Neutrophil (primary cell): ENCODE data around the gene SLC6A12.
"Not testable (repeated sequence)": the region's sequence is repeated elsewhere in the genome, so short reads cannot be mapped to it uniquely, and the experiment has no call there.

ENCODE experiments used
- H3K27ac ChIP-seq: fragments of 200-600 bp; sonication (generic); 2 replicates; pipeline ENCODE4 v1.5.1; 2016; ENCODE audit warnings: mild to moderate bottlenecking, moderate library complexity
- H3K27me3 ChIP-seq: fragments of 200-600 bp; sonication (generic); 2 replicates; pipeline ENCODE4 v1.6.0; 2016; ENCODE audit warnings: mild to moderate bottlenecking
- H3K36me3 ChIP-seq: fragments of 200-600 bp; sonication (generic); 2 replicates; pipeline ENCODE4 v1.5.1; 2017
- H3K4me1 ChIP-seq, 2 experiments: fragments of 200-600 bp in 1 of 2; sonication (generic) in 1 of 2; 1 replicate in 1 of 2; 2 replicates in 1 of 2; pipeline versions ENCODE4 v1.5.1 to v1.6.1; 2013 to 2016; ENCODE audit warnings: low read depth in 1 of 2, low read length in 1 of 2, mild to moderate bottlenecking in 1 of 2, moderate library complexity in 1 of 2; ENCODE audit not compliant: control insufficient read depth in 1 of 2, insufficient read depth in 1 of 2
- H3K4me3 ChIP-seq, 2 experiments: fragments of 200-600 bp in 1 of 2; sonication (generic) in 1 of 2; 1 replicate in 1 of 2; 2 replicates in 1 of 2; pipeline ENCODE4 v1.5.1; 2013 to 2016; ENCODE audit warnings: low read depth in 1 of 2, low read length in 1 of 2, mild to moderate bottlenecking in 1 of 2, moderate library complexity in 1 of 2
- H3K9me3 ChIP-seq: fragments of 200-600 bp; sonication (generic); 2 replicates; pipeline ENCODE4 v1.5.1; 2016
- TF ChIP-seq, protein P1 (sequence below): fragments of 200-600 bp; sonication (generic); IDR thresholded peaks from 2 replicates; pipeline ENCODE4 v1.5.1; 2016; ENCODE audit warnings: antibody characterized with exemption

The SLC6A12 gene

DNA sequence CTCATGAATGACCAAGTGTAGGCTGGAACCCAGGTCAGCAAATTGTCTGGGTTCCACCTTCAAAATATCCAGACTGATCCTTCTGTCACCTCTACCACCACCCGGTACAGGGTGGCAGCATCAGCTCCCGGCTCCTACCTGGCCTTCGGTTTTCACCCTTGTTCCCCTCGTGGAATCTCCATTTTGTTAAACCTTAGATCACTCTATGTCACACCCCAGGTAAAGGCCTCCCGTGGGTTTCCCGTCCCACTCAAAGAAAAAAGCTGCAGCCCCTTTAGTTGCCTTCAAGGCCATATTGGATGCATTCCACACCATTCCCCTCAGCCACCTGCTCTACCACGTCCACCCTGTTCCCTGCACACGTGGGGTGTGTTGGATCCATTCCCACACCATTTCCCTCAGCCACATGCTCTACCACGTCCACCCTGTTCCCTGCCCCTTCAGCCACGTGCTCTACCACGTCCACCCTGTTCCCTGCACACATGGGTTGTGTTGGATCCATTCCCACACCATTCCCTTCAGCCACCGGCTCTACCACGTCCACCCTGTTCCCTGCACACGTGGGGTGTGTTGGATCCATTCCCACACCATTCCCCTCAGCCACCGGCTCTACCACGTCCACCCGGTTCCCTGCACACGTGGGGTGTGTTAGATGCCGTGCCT is 24.9 kb upstream of the SLC6A12 start:
- H3K27me3 ChIP-seq = peaks cover 7% of the 10 kb centered on the region
- H3K4me1 ChIP-seq = no peaks in the 10 kb centered on the region
- no peak overlapping the region for H3K27ac ChIP-seq
- H3K9me3 ChIP-seq = no peaks in the 10 kb centered on the region
- no peak overlapping the region for H3K4me3 ChIP-seq
- TF ChIP-seq, protein P1, sequence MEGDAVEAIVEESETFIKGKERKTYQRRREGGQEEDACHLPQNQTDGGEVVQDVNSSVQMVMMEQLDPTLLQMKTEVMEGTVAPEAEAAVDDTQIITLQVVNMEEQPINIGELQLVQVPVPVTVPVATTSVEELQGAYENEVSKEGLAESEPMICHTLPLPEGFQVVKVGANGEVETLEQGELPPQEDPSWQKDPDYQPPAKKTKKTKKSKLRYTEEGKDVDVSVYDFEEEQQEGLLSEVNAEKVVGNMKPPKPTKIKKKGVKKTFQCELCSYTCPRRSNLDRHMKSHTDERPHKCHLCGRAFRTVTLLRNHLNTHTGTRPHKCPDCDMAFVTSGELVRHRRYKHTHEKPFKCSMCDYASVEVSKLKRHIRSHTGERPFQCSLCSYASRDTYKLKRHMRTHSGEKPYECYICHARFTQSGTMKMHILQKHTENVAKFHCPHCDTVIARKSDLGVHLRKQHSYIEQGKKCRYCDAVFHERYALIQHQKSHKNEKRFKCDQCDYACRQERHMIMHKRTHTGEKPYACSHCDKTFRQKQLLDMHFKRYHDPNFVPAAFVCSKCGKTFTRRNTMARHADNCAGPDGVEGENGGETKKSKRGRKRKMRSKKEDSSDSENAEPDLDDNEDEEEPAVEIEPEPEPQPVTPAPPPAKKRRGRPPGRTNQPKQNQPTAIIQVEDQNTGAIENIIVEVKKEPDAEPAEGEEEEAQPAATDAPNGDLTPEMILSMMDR = no peak
- no peaks in the 10 kb centered on the region for H3K36me3 ChIP-seq

DNA sequence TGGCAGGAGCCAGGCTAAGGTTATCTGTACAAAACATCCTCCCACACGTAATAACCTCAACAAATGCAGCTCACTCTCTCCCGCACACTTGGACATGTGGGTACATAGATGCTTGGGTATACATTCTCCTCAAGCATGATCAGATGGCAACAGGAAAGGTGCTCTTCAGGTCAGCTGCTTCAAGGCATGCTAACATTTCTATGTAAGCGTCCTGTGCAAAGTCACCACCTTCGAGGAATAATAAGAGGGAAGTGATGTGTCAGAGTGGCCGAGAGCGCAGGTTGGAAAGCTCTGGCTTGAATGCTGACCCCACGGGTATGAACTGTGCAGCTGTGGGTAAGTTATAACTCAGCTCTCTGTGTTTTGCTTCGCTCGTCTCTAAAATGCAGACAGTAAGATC is 24.2 kb upstream of the SLC6A12 start:
- TF ChIP-seq, protein P1 = no peak
- Histone ChIP-seq H3K4me3 (no peak overlapping the region), H3K27ac (no peak overlapping the region), H3K27me3 (no peaks in the 10 kb centered on the region), H3K4me1 (no peaks in the 10 kb centered on the region), H3K36me3 (no peaks in the 10 kb centered on the region), H3K9me3 (no peaks in the 10 kb centered on the region)

DNA sequence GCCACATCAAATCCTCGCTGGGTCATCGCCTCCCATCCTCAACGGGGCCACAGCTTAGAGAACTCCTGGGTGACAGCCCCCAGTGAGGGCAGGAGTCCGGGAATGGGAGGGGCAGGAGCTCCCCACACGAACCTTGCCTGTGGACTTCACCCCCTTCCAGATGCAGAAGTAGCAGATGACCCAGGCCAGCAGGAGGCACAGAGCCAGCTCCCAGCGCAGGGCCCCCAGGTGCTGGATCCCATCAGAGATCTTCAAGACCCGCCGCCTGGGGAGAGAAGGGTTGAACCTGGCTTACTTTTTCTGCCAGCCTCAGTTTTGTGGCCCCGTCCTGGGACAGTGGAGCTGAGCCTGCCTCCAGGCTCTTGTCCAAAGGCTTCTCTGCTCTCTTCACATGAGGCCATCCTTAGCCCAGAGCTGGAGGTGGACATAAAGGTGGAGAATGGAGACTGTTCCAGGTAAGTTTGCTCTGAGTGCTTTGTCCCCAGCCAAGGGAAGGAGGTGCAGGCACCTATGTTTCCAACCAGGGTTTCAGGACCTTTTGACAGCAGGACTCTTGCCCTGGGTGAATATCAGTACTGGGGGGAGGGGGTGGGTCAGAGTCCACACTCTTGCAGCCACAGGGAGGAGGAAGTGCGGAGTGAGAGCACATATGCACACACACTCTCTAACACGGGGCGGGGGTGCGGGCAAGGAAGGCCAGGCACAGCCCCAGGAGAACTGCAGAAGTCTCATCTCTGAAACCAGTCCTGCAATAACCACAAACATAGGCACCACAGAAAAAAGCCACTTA is 23.3 kb upstream of the SLC6A12 start:
- H3K4me1 ChIP-seq = no peaks in the 10 kb centered on the region
- H3K27me3 ChIP-seq = no peaks in the 10 kb centered on the region
- TF ChIP-seq, protein P1 = no peak
- H3K27ac ChIP-seq = no peak overlapping the region
- no peaks in the 10 kb centered on the region for H3K9me3 ChIP-seq
- no peak overlapping the region for H3K4me3 ChIP-seq
- H3K36me3 ChIP-seq = no peaks in the 10 kb centered on the region

DNA sequence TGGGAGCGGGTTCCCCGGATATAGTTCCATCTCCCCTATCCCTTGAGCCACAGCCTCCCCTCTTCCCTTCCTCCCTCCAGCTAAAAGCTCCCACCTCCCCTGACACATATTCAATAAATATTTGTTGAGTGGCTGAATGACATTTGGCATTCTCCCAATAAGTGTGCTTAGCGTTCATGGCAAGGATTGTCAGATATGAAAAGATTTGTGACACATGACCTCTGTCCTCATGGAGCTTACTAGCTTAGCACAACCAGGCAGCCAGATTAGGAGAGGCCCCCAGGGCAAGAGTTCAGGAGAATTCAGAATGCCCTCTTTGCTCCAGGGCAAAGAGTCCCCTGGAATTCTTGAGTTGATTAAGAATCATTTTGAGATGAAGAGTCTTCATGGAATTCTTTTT is 22.5 kb upstream of the SLC6A12 start:
- Histone ChIP-seq H3K36me3 (no peaks in the 10 kb centered on the region), H3K9me3 (no peaks in the 10 kb centered on the region), H3K27ac (no peak overlapping the region), H3K27me3 (no peaks in the 10 kb centered on the region), H3K4me1 (no peaks in the 10 kb centered on the region), H3K4me3 (no peak overlapping the region)
- TF ChIP-seq, protein P1 = no peak

DNA sequence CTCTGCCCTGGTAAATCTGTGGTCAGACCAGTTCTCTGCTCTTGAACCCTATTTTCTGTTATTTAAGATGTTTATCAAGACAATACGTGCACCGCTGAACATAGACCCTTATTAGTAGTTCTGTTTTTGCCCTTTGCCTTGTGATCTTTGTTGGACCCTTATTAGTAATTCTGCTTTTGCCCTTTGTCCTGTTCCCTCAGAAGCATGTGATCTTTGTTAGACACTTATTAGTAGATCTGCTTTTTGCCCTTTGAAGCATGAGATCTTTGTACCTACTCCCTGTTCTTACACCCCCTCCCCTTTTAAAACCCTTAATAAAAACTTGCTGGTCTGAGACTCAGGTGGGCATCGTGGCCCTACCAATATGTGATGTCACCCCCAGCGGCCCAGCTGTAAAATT is 22.0 kb upstream of the SLC6A12 start:
- not testable (repeated sequence) for H3K27ac ChIP-seq

DNA sequence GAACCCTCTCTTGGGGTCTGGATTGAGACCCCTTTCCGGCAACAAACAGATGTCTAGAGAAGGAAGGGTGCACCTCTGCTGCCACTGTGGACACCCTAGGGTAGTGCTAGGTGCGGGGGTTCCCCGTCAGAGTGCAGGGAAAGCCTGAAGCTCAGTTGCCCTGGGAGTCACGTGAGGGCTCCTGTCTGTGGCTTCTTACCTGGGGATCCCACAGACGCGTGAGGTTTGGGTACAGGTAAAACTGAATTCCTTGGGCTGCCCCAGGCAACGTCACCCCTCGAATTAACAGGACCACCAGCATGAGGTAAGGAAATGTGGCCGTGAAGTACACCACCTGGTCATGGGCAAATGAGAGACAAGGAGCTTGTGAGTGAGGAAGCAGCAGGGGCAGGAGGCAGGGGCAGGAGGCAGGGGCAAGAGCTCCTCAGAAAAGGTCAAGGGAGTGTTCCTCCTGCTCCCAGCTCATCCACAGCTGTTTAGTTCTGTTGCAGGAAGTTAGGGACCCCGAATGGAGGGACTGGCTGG is 21.0 kb upstream of the SLC6A12 start:
- TF ChIP-seq, protein P1 = no peak
- H3K27me3 ChIP-seq = peaks cover 3% of the 10 kb centered on the region

More for the DNA sequence above, 22.0 kb upstream of the SLC6A12 start:
- H3K27me3 ChIP-seq, H3K9me3 ChIP-seq, H3K4me3 ChIP-seq, H3K36me3 ChIP-seq, H3K4me1 ChIP-seq: not testable (repeated sequence)

More for the DNA sequence above, 21.0 kb upstream of the SLC6A12 start:
- no peaks in the 10 kb centered on the region for H3K4me1 ChIP-seq
- no peaks in the 10 kb centered on the region for H3K9me3 ChIP-seq
- no peak overlapping the region for H3K27ac ChIP-seq
- no peaks in the 10 kb centered on the region for H3K36me3 ChIP-seq
- no peak overlapping the region for H3K4me3 ChIP-seq
